CD4-positive, alpha-beta T cell treated with Interleukin-12 subunit alpha and Interleukin-12 subunit beta, for 1 hour (primary cell): ENCODE data around the gene SH3RF2.
"Not testable (repeated sequence)": the region's sequence is repeated elsewhere in the genome, so short reads cannot be mapped to it uniquely, and the experiment has no call there.

ENCODE experiments used
- DNase-seq: peaks from one replicate; pipeline ENCODE4 v3.0.0-alpha.2; 2020

Gene SH3RF2

GRCh38 chr5:146091881-146092280, 155.5 kb downstream of the SH3RF2 start:
- no peak for DNase-seq

GRCh38 chr5:146098047-146098446, 161.7 kb downstream of the SH3RF2 start:
- no peak for DNase-seq

- no peak for DNase-seq
These were observed 165.3 kb downstream of the SH3RF2 start for GRCh38 chr5:146101646-146102045.

GRCh38 chr5:146103594-146103993, 167.2 kb downstream of the SH3RF2 start:
- DNase-seq: no peak

- no peak for DNase-seq
These were observed 169.1 kb downstream of the SH3RF2 start, which contains the start of gene PLAC8L1 for GRCh38 chr5:146105477-146105876. Gene PLAC8L1, minus strand, starts transcription at chr5:146105577. Its CDS starts 1,266 bp downstream, at chr5:146104311.

- DNase-seq: no peak
These were observed 171.5 kb downstream of the SH3RF2 start for GRCh38 chr5:146107901-146108300.

GRCh38 chr5:146108870-146109269, 172.5 kb downstream of the SH3RF2 start:
- not testable (repeated sequence) for DNase-seq

GRCh38 chr5:146109379-146109778, 173.0 kb downstream of the SH3RF2 start:
- DNase-seq: no peak

GRCh38 chr5:146111409-146111808, 175.0 kb downstream of the SH3RF2 start:
- DNase-seq: no peak

GRCh38 chr5:146112476-146112875, 176.1 kb downstream of the SH3RF2 start:
- no peak for DNase-seq
